ENCODE measurements around the gene PSMB10. TPM values are rescaled to one million over a fixed set of nuclear protein-coding genes. Genes with fewer than 3 reads are reported as not detected.
A peak's percentile ranks its signal among the peaks of the same experiment; 100 is the strongest.

Gene PSMB10
- total and polyA plus RNA-seq, 3 experiments from 2014 or later: 176 to 518 (median 189) TPM

DNA sequence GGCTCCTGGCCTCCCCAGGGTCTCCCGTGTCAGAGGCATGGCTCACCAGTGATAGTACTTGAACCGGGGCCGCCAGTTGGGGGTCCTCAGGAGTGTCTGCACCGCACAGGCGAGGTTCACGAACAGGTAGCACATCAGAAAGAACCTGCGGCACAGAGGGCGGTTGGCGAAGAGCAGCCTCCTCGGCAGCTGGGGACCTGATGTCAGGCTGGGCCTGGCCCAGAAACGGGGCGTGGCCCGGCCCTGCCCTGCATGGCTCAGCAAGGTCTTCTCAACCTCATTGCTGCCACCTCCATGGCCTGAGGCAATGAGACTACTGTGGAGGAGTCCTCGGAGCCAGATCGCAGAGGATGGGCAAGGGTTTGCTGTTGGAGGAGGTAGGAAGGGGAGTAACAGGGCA lies 11.4 kb upstream of the PSMB10 start:
- POLR2A ChIA-PET: no interaction called here
- peaks cover 10% of the 10 kb centered on the region for H3K36me3 ChIP-seq (ENCODE audit: insufficient read depth, low read length)

DNA sequence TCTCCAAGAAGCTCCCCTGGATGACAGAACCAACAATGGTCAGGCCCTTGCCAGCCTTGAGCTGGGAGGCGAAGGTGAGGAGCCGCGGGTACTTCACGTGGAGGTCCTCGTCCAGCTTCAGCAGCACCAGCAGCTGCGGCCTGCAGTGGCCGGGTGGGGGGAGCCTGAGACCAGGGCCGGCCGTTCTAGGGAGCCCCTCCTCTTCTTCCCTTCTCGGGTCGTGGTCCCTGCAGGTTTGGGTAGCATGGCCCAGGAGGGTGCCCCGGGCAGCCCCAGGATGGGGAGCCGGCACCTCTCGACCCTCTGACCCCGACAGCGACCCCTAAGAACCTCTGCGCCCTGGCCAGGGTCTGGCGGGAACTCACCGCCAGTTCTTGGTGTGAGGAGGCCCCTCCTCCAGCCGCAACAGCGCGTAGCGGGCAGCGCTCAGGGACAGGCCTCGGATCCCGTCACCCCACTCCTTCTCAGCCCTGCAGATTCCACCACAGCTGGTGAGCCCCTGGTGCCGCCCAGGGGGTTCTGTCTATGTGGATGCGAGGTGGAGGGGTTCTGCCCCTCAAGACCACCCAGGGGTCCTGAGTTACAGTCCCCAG lies 10.4 kb upstream of the PSMB10 start:
- H3K36me3 ChIP-seq (ENCODE audit: insufficient read depth, low read length): peaks cover 9% of the 10 kb centered on the region
- DNase-seq: no peak
- no peak overlapping the region for H3K27ac Mint-ChIP-seq
- H3K4me1 ChIP-seq (ENCODE audit: insufficient read depth, low read length): peaks cover 4% of the 10 kb centered on the region
- H3K9me3 Mint-ChIP-seq: no peaks in the 10 kb centered on the region
- CTCF ChIA-PET: interaction anchor here (1.2 kb wide), 1 partner anchor 63 kb away, joined by 3 read pairs; no protein-coding TSS in a partner anchor
- H3K4me3 Mint-ChIP-seq: no peak overlapping the region
- H3K27ac ChIP-seq (ENCODE audit: low read depth, low read length): no peak overlapping the region
- H3K4me1 Mint-ChIP-seq: peaks cover 2 to 3% (median 3%) of the 10 kb centered on the region in 3 donors
- POLR2A ChIA-PET: no interaction called here
- peaks cover 0 to 46% (median 0%) of the 10 kb centered on the region in 3 donors for H3K36me3 Mint-ChIP-seq
- H3K9me3 ChIP-seq (ENCODE audit: low read length): no peaks in the 10 kb centered on the region
- H3K27me3 Mint-ChIP-seq: no peaks in the 10 kb centered on the region
- no peak overlapping the region for H3K4me3 ChIP-seq (ENCODE audit: low read length)
- no peaks in the 10 kb centered on the region for H3K27me3 ChIP-seq (ENCODE audit: insufficient read depth, low read length, poor library complexity, severe bottlenecking)

More for the DNA sequence above, 11.4 kb upstream of the PSMB10 start:
- CTCF ChIA-PET: no interaction called here
- Mint-ChIP-seq H3K27ac (peak overlapping the region in 2 of 8 donors; percentile 56 to 69), H3K4me3 (no peak overlapping the region), H3K27me3 (no peaks in the 10 kb centered on the region), H3K9me3 (no peaks in the 10 kb centered on the region), H3K4me1 (no peaks in the 10 kb centered on the region), H3K36me3 (peaks cover 0 to 46% (median 0%) of the 10 kb centered on the region in 3 donors)
- no peaks in the 10 kb centered on the region for H3K9me3 ChIP-seq (ENCODE audit: low read length)
- no peak overlapping the region for H3K27ac ChIP-seq (ENCODE audit: low read depth, low read length)
- H3K4me1 ChIP-seq (ENCODE audit: insufficient read depth, low read length): no peaks in the 10 kb centered on the region
- H3K4me3 ChIP-seq (ENCODE audit: low read length): no peak overlapping the region
- no peaks in the 10 kb centered on the region for H3K27me3 ChIP-seq (ENCODE audit: insufficient read depth, low read length, poor library complexity, severe bottlenecking)
- no peak for DNase-seq

DNA sequence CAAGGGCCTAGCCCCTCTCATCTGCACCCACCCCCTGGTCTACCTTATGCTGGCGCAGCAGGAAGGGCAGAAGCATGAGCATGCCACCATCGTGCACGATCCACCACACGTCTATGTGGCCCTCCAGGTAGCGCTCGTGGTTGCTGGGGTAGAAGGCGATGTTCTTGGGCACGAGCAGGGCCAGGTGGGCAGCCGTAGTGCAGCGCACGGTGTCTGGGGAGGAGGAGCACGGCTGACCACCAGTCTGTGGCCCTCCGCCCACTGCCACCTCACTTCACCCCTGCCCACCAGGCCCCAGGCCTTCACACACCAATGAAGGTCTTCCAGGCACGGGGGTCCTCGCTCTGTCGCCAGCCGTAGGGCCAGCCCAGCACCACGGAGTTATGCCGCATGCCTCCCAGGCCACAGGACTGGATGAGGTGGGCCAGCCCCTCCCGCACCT lies 9.5 kb upstream of the PSMB10 start:
- no peak for DNase-seq
- Histone ChIP-seq H3K9me3 (ENCODE audit: low read length) (no peaks in the 10 kb centered on the region), H3K4me1 (ENCODE audit: insufficient read depth, low read length) (peaks cover 12% of the 10 kb centered on the region), H3K27me3 (ENCODE audit: insufficient read depth, low read length, poor library complexity, severe bottlenecking) (no peaks in the 10 kb centered on the region), H3K27ac (ENCODE audit: low read depth, low read length) (no peak overlapping the region), H3K36me3 (ENCODE audit: insufficient read depth, low read length) (peaks cover 5% of the 10 kb centered on the region), H3K4me3 (ENCODE audit: low read length) (no peak overlapping the region)
- ChIA-PET CTCF (interaction anchor here (0.9 to 1.2 kb wide), 2 partner anchors 62 kb away, joined by 3 read pairs; no protein-coding TSS in a partner anchor), POLR2A (no interaction called here)
- Mint-ChIP-seq H3K4me1 (peaks cover 4 to 10% (median 9%) of the 10 kb centered on the region in 3 donors), H3K27ac (no peak overlapping the region), H3K27me3 (no peaks in the 10 kb centered on the region), H3K36me3 (peaks cover 0 to 40% (median 0%) of the 10 kb centered on the region in 3 donors), H3K4me3 (no peak overlapping the region), H3K9me3 (no peaks in the 10 kb centered on the region)

DNA sequence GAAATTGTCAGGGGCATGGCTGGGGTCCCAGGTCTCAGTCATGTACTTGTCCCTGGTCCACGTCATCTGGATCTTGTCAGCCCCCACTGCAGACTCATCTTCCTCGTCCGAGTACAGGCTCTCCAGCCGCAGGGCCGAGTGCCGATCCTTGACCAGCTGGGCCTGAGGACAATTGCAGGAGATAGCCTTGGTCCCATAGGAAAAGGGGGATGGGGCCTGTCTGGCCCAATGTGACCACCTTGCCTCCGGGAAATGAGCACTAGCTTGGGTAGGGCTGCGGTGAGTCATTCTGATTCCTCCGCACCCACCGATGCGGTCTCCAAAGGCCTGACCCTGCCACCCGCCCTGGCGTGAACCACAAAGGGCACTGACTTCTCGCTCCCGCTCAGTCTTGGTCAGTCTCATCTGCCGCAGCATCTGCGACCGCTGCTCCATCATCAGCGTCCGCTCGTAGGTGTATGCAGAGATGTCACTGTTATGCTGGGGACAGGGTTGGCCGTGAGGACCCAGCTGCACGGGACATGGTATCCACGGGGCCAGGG lies 8.8 kb upstream of the PSMB10 start:
- peaks cover 0 to 37% (median 0%) of the 10 kb centered on the region in 3 donors for H3K36me3 Mint-ChIP-seq
- POLR2A ChIA-PET: no interaction called here
- CTCF ChIA-PET: interaction anchor here (0.9 kb wide), 1 partner anchor 62 kb away, joined by 3 read pairs; no protein-coding TSS in a partner anchor
- H3K4me3 Mint-ChIP-seq: no peak overlapping the region
- H3K27ac Mint-ChIP-seq: no peak overlapping the region
- H3K4me1 Mint-ChIP-seq: peaks cover 8 to 14% (median 11%) of the 10 kb centered on the region in 3 donors
- H3K4me1 ChIP-seq (ENCODE audit: insufficient read depth, low read length): peaks cover 16% of the 10 kb centered on the region
- DNase-seq: no peak
- H3K36me3 ChIP-seq (ENCODE audit: insufficient read depth, low read length): peaks cover 5% of the 10 kb centered on the region
- no peaks in the 10 kb centered on the region for H3K9me3 Mint-ChIP-seq
- no peaks in the 10 kb centered on the region for H3K27me3 Mint-ChIP-seq
- H3K27me3 ChIP-seq (ENCODE audit: insufficient read depth, low read length, poor library complexity, severe bottlenecking): no peaks in the 10 kb centered on the region
- no peaks in the 10 kb centered on the region for H3K9me3 ChIP-seq (ENCODE audit: low read length)
- H3K4me3 ChIP-seq (ENCODE audit: low read length): no peak overlapping the region
- H3K27ac ChIP-seq (ENCODE audit: low read depth, low read length): no peak overlapping the region

DNA sequence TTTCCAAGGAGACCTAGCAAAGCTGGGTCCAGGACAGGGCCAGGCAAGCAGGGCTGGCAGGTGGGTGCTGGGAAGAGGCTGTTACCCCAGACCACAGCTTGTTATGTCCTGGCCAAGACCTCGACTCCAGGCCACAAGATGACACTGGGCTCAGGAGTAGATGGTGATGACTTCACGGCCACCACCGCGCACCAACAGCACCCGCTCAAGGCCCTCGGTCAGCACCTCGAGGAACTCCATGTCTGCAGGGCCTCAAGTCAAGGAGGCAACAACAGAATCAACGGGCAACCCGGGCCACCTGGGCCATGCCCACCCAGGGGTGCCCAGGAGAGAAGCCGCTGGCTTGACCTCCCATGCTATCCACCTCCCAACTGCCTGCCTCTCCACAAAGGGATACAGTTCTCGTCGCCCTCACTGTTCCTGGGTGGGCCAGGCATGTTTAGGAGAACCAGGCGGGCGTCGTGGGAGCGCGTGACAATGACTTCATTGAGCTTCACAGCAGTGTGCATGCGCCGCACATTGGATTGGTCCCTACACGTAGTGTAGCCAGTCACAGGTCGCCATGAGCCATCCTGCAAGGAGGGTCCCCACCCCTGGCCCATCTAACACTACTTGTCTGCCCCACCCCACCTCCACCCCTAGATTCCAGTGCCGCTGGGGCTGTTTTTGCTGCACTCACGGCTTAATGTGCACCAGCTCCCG lies 8.2 kb upstream of the PSMB10 start:
- no peak for DNase-seq
- Mint-ChIP-seq H3K4me3 (no peak overlapping the region), H3K27ac (no peak overlapping the region), H3K36me3 (peaks cover 0 to 33% (median 0%) of the 10 kb centered on the region in 3 donors), H3K27me3 (no peaks in the 10 kb centered on the region), H3K4me1 (peaks cover 14 to 20% (median 17%) of the 10 kb centered on the region in 3 donors), H3K9me3 (no peaks in the 10 kb centered on the region)
- ChIA-PET CTCF (interaction anchor here (0.9 kb wide), 2 partner anchors 61 kb away, joined by 3 read pairs; no protein-coding TSS in a partner anchor), POLR2A (no interaction called here)
- Histone ChIP-seq H3K9me3 (ENCODE audit: low read length) (no peaks in the 10 kb centered on the region), H3K27ac (ENCODE audit: low read depth, low read length) (no peak overlapping the region), H3K4me3 (ENCODE audit: low read length) (no peak overlapping the region), H3K27me3 (ENCODE audit: insufficient read depth, low read length, poor library complexity, severe bottlenecking) (no peaks in the 10 kb centered on the region), H3K36me3 (ENCODE audit: insufficient read depth, low read length) (peaks cover 5% of the 10 kb centered on the region), H3K4me1 (ENCODE audit: insufficient read depth, low read length) (peaks cover 22% of the 10 kb centered on the region)

DNA sequence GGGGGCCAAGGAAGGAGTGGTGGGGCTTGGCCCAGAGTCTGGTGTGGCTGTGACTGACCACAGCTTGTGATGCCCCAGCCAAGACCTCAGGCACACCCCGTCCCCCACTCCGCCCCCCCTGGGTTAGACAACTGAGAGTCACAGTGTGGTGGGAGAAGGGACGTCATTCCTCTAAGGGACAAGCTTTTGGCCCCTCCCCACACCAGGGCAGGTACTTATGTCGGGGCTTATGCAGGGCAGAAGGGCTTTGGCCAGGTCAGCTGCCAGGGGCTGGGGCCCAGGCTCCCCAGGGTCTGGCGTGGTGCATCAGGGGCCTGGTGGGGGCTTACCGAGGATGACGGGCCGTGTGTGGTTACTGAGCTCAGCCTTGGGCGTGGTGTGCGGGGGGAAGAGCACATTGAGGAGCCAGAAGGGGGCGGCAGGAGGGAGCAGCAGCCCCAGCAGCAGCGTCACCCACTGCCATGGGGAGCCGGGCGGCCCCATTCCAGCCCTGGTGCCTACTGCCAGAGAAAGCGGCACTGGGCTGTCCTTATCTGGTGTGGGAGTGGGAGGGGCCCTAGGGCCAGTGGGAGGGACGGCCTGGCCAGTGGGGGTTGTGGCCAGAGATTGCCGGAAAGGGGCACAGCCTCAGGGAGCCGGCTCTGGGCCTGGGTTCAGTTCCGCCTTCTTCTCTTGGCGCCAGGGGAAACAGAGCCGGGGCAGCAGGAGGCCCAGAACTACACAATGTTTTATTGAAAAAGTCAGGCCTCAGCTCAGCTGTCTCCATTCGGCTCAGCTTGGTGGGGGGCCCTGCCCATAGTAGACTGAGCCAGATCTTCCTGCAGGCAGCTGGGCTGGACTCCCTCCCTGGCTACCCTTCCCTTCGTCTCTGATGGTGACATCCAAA lies 7.2 kb upstream of the PSMB10 start, which contains the start of gene LCAT:
Gene LCAT (minus strand): TSS at position 502 of the 886 bp plus-strand sequence. CDS start 19 bp downstream, at position 483.
- Mint-ChIP-seq H3K4me3 (no peak within 1 kb of the TSS), H3K27me3 (no peaks in the 10 kb centered on the region), H3K27ac (peak within 1 kb of the TSS in 1 of 8 donors; percentile 21), H3K4me1 (peaks cover 16 to 27% (median 20%) of the 10 kb centered on the region in 3 donors), H3K9me3 (no peaks in the 10 kb centered on the region), H3K36me3 (peaks cover 0 to 33% (median 0%) of the 10 kb centered on the region in 3 donors)
- ChIA-PET POLR2A (no interaction called here), CTCF (interaction anchor here (0.9 to 5.3 kb wide), 3 partner anchors 15 to 127 kb away, joined by 3 to 21 read pairs (median 7); no protein-coding TSS in a partner anchor)
- Histone ChIP-seq H3K4me3 (ENCODE audit: low read length) (no peak within 1 kb of the TSS), H3K36me3 (ENCODE audit: insufficient read depth, low read length) (peaks cover 5% of the 10 kb centered on the region), H3K9me3 (ENCODE audit: low read length) (no peaks in the 10 kb centered on the region), H3K27me3 (ENCODE audit: insufficient read depth, low read length, poor library complexity, severe bottlenecking) (no peaks in the 10 kb centered on the region), H3K27ac (ENCODE audit: low read depth, low read length) (no peak within 1 kb of the TSS), H3K4me1 (ENCODE audit: insufficient read depth, low read length) (peaks cover 29% of the 10 kb centered on the region)
- DNase-seq: no peak

DNA sequence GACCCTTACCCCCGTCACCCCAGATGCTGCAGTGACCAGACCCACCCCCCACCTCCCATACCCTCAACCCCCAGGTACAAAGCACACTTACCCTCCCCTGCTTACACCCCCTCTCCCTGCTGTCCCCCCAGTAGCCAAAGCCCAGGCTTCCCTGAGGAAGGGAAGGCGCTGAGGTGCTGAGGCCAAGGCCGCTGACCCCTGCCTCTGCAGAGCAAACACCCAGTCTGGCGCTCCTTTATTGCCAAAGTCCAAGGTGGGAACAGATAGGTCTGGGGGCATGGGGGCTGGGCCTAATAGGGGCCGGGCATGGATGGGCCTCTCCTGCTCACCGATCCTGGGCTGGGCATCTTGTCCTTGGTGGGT lies 6.6 kb upstream of the PSMB10 start:
- Mint-ChIP-seq H3K27me3 (no peaks in the 10 kb centered on the region), H3K4me1 (peaks cover 16 to 28% (median 20%) of the 10 kb centered on the region in 3 donors), H3K27ac (no peak overlapping the region), H3K4me3 (no peak overlapping the region), H3K9me3 (no peaks in the 10 kb centered on the region), H3K36me3 (peaks cover 0 to 29% (median 0%) of the 10 kb centered on the region in 3 donors)
- Histone ChIP-seq H3K4me1 (ENCODE audit: insufficient read depth, low read length) (peaks cover 29% of the 10 kb centered on the region), H3K27me3 (ENCODE audit: insufficient read depth, low read length, poor library complexity, severe bottlenecking) (no peaks in the 10 kb centered on the region), H3K36me3 (ENCODE audit: insufficient read depth, low read length) (peaks cover 5% of the 10 kb centered on the region), H3K4me3 (ENCODE audit: low read length) (no peak overlapping the region), H3K27ac (ENCODE audit: low read depth, low read length) (no peak overlapping the region), H3K9me3 (ENCODE audit: low read length) (no peaks in the 10 kb centered on the region)
- POLR2A ChIA-PET: no interaction called here
- CTCF ChIA-PET: interaction anchor here (2.4 to 5.3 kb wide), 3 partner anchors 15 to 127 kb away, joined by 7 to 27 read pairs (median 21); partner anchors contain the start of gene NRN1L
- DNase-seq: no peak
